ENCODE results near the gene GLIS1.

The GLIS1 gene

DNA sequence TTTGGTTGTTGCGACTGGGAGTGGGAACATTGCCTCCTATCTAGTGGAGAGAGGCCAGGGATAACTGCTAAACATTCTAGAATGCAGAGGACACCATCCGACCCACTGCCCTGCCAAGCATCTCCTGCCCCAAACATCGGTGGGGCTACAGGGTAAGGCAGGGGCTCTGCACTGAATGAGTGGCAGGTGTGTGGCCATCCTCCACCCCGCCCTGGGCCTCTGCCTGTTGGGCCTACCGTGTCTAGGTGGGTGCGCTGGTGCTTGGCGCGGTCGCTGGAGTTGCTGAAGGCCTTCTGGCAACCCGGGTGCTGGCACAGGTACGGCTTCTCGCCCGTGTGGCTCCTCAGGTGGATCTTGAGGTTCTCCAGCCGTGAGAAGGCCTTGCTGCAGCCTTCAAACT is 209.4 kb downstream of the GLIS1 start:
- no peak for DNase-seq (ENCODE audit: low read depth)
- TF ChIP-seq, protein P1, sequence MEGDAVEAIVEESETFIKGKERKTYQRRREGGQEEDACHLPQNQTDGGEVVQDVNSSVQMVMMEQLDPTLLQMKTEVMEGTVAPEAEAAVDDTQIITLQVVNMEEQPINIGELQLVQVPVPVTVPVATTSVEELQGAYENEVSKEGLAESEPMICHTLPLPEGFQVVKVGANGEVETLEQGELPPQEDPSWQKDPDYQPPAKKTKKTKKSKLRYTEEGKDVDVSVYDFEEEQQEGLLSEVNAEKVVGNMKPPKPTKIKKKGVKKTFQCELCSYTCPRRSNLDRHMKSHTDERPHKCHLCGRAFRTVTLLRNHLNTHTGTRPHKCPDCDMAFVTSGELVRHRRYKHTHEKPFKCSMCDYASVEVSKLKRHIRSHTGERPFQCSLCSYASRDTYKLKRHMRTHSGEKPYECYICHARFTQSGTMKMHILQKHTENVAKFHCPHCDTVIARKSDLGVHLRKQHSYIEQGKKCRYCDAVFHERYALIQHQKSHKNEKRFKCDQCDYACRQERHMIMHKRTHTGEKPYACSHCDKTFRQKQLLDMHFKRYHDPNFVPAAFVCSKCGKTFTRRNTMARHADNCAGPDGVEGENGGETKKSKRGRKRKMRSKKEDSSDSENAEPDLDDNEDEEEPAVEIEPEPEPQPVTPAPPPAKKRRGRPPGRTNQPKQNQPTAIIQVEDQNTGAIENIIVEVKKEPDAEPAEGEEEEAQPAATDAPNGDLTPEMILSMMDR (IDR thresholded peaks at IDR 0.05; ENCODE audit: low read depth, low read length), result no peak
- no peak for TF ChIP-seq MYC (IDR thresholded peaks at IDR 0.05; ENCODE audit: low read depth, low read length)
- TF ChIP-seq, protein P2, sequence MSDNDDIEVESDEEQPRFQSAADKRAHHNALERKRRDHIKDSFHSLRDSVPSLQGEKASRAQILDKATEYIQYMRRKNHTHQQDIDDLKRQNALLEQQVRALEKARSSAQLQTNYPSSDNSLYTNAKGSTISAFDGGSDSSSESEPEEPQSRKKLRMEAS (IDR thresholded peaks at IDR 0.05; ENCODE audit: low read depth, low read length), result no peak
- no peak for TF ChIP-seq POLR2A (IDR thresholded peaks at IDR 0.05; ENCODE audit: extremely low read depth, insufficient read length)
- H3K4me3 ChIP-seq (ENCODE audit: low read depth, low read length), result no peak overlapping the region

DNA sequence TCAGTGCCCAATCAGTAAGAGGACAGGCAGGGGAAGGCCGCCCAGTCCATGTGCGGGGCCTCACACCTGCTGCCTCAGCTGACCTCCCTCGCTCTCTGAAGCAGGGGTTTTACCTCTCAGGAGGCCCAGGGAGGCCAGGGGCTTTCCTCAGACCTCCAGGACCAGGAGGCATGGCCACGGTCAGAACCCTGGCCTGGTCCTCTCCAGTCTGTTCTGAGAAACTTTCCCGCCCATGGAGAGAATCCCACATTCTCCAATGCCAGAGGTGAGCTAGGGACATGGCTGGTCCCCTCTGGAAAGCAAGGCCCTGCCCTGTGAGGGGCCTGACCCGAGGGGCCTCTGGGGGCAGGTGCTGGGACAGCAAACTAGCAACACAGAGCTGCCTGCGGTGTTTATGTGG is 211.6 kb downstream of the GLIS1 start:
- TF ChIP-seq, protein P1 (IDR thresholded peaks at IDR 0.05; ENCODE audit: low read depth, low read length), result no peak
- TF ChIP-seq, protein P2 (IDR thresholded peaks at IDR 0.05; ENCODE audit: low read depth, low read length), result no peak
- TF ChIP-seq MYC (IDR thresholded peaks at IDR 0.05; ENCODE audit: low read depth, low read length) (no peak), POLR2A (IDR thresholded peaks at IDR 0.05; ENCODE audit: extremely low read depth, insufficient read length) (no peak)
- H3K4me3 ChIP-seq (ENCODE audit: low read depth, low read length), result no peak overlapping the region
- no peak for DNase-seq (ENCODE audit: low read depth)

DNA sequence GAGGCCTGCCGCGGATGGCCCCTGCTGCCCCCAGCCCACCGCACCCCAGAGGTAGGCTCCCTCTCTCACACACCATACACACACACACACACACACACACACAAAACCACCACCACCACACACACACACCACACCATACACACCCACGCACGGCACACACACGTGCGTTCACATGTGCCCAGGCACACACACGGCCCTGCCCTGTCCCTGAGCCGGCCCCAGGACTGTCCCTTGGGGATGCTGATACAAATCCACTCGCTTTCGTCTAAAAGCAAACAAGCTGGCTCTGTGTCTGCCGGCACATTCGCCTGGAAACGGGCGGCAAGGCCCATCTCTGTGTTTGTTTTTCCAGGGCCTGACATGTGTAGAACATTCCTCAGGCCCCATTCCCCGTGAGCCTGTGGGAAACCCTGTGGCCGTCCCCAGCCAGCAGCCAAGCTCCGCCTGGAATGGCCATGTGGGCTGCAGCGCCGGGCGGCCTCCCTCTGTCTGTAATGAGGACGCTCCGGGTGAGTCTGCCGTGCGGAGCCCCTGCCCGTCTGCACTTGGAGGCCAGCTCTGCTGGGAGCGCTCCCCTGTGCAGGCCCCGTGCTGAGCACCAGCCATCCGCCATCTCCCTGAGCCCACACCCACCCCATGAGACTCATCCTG is 212.4 kb downstream of the GLIS1 start:
- DNase-seq (ENCODE audit: low read depth), result no peak
- no peak overlapping the region for H3K4me3 ChIP-seq (ENCODE audit: low read depth, low read length)
- TF ChIP-seq, protein P2 (IDR thresholded peaks at IDR 0.05; ENCODE audit: low read depth, low read length), result no peak
- TF ChIP-seq MYC (IDR thresholded peaks at IDR 0.05; ENCODE audit: low read depth, low read length) (no peak), POLR2A (IDR thresholded peaks at IDR 0.05; ENCODE audit: extremely low read depth, insufficient read length) (no peak)
- TF ChIP-seq, protein P1 (IDR thresholded peaks at IDR 0.05; ENCODE audit: low read depth, low read length), result no peak

DNA sequence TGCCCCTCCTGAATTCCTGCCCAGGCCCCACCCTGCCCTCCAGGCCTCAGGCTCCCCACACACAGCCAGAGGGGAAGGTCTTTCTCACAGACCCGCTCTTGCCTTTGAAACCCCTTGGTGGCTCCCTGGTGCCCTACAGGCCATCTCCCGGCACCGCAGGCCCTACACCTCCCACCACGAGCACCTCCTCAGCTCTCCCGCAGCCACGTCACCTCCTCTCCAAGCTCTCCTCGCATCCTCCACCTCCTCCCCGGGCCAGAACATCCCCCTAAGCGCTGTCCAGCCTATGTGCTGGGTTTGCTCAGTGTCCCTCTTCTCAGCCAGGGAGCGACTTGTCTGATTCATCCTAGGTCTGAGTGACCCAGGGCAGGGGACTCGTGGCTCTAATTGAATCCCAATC is 213.4 kb downstream of the GLIS1 start:
- H3K4me3 ChIP-seq (ENCODE audit: low read depth, low read length), result no peak overlapping the region
- TF ChIP-seq, protein P1 (IDR thresholded peaks at IDR 0.05; ENCODE audit: low read depth, low read length), result peak; percentile 8
- TF ChIP-seq POLR2A (IDR thresholded peaks at IDR 0.05; ENCODE audit: extremely low read depth, insufficient read length), result no peak
- TF ChIP-seq MYC (IDR thresholded peaks at IDR 0.05; ENCODE audit: low read depth, low read length), result no peak
- TF ChIP-seq, protein P2 (IDR thresholded peaks at IDR 0.05; ENCODE audit: low read depth, low read length), result no peak
- peak; percentile 19 for DNase-seq (ENCODE audit: low read depth)

DNA sequence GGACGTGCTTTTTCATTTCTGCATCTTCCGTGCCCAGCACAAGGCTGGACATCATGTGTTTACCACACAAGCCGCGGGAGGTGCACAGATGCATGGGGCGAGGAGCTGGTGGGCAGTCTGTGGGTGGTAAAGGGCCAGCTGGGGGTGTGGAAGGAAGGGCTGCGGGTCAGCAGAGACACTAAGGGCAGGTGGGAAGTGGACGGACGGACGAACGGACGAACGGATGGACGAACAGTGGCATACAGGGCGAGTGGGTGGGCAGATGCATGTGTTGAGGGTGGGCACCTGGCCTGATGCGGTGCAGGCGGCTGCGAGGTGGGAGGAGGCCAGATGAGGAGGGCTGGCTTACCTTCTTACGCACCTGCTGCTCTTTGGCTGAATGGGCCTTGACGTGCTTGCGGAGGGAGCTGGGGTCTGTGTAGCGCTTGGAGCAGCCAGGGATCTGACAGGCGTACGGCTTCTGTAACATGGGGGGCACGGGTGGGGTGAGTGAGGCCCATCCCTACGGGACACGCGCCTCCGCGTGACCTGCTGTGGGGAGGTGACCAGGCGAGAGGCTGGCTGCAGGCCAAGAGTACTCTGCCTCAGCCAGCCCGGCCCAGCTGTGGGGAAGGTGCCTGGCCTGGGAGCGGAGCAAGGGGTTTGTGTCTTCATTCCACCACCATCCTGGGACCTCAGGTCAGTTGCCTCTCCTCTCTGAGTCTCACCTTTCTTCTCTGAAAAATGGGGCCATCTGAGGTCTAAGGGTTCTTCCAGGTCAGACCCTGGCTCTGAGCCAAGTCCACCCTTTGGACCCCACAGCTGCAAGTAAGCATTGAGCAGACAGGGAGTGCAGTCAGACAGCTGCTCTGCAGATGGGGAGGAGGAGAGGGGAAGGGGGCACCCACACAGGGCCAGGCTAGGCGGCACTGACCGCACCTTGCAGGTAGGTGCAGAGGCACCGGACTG is 214.3 kb downstream of the GLIS1 start:
- no peak overlapping the region for H3K4me3 ChIP-seq (ENCODE audit: low read depth, low read length)
- TF ChIP-seq, protein P1 (IDR thresholded peaks at IDR 0.05; ENCODE audit: low read depth, low read length), result no peak
- TF ChIP-seq POLR2A (IDR thresholded peaks at IDR 0.05; ENCODE audit: extremely low read depth, insufficient read length) (no peak), MYC (IDR thresholded peaks at IDR 0.05; ENCODE audit: low read depth, low read length) (no peak)
- TF ChIP-seq, protein P2 (IDR thresholded peaks at IDR 0.05; ENCODE audit: low read depth, low read length), result no peak
- no peak for DNase-seq (ENCODE audit: low read depth)

All from NB4 (cell line).